Esophagus squamous epithelium (tissue), 5 donors: ENCODE results near the gene GLYATL1B. TPM values are rescaled to one million over a fixed set of nuclear protein-coding genes. Genes with fewer than 3 reads are reported as not detected.
"Not testable (repeated sequence)": the region's sequence is repeated elsewhere in the genome, so short reads cannot be mapped to it uniquely, and the experiment has no call there.

Experiments
- DNase-seq: peaks from one replicate; lab custom pipeline; 2025; lab: John Stamatoyannopoulos, UW
- H3K27ac ChIP-seq, 4 donors: fragments of 200-600 bp; sonication (generic); one replicate each; pipeline ENCODE4 v1.5.1; 2016 to 2019; ENCODE audit warnings: mild to moderate bottlenecking in 1 of 4
- H3K27me3 ChIP-seq, 4 donors: fragments of 200-600 bp; sonication (generic); 1 replicate in 3 of 4; 2 replicates in 1 of 4; pipeline versions ENCODE4 v1.5.1 to v1.6.0; 2017 to 2021; ENCODE audit warnings: antibody characterized with exemption in 1 of 4
- H3K36me3 ChIP-seq, 3 donors: fragments of 200-600 bp; sonication (generic); one replicate each; pipeline ENCODE4 v1.5.1; 2016 to 2019
- H3K4me1 ChIP-seq, 3 donors: fragments of 200-600 bp; sonication (generic); one replicate each; pipeline ENCODE4 v1.5.1; 2017 to 2019
- H3K4me3 ChIP-seq, 4 donors: fragments of 200-600 bp; sonication (generic); 1 replicate in 3 of 4; 2 replicates in 1 of 4; pipeline ENCODE4 v1.5.1; 2016 to 2019; ENCODE audit warnings: mild to moderate bottlenecking in 2 of 4, moderate library complexity in 1 of 4
- H3K9me3 ChIP-seq, 3 donors: fragments of 200-600 bp; sonication (generic); one replicate each; pipeline ENCODE4 v1.5.1; 2016 to 2019
- POLR2A ChIP-seq, 4 donors: fragments of 450-650 bp; IDR thresholded peaks; one replicate each; pipeline ENCODE4 v1.6.1; 2017; ENCODE audit warnings: antibody characterized with exemption in 4 of 4, mild to moderate bottlenecking in 4 of 4, moderate library complexity in 3 of 4
- WGBS, 2 donors: methylation state at CpG; one replicate each; pipeline ENCODE4 v1.1.5; 2018; 5-methylcytosine and 5-hydroxymethylcytosine counted together
- intact Hi-C: fragments of 100-400 bp; cut with DNase I; formaldehyde crosslinking; loops from one replicate; pipeline ENCODE4 v1.15.0; 2022
- total RNA-seq, 4 donors: library from RNA; depleted of rRNA; stranded (reverse); fragments of >200 nt; gene quantifications; one replicate each; pipeline ENCODE4 v1.1.0, GENCODE V29; 2016
- TF ChIP-seq, protein P1 (sequence below), 6 experiments: fragments of 450-650 bp in 4 of 6; fragments of 200-600 bp in 2 of 6; sonication (generic) in 2 of 6; IDR thresholded peaks; one replicate each; pipeline ENCODE4 v1.5.1; 2016 to 2019; ENCODE audit warnings: antibody characterized with exemption in 6 of 6, mild to moderate bottlenecking in 4 of 6, moderate library complexity in 4 of 6
- donor health status: DM: yes; HTN: yes; CAD: no.

The GLYATL1B gene
- total RNA-seq, 4 donors from 2014 or later, result not detected

DNA sequence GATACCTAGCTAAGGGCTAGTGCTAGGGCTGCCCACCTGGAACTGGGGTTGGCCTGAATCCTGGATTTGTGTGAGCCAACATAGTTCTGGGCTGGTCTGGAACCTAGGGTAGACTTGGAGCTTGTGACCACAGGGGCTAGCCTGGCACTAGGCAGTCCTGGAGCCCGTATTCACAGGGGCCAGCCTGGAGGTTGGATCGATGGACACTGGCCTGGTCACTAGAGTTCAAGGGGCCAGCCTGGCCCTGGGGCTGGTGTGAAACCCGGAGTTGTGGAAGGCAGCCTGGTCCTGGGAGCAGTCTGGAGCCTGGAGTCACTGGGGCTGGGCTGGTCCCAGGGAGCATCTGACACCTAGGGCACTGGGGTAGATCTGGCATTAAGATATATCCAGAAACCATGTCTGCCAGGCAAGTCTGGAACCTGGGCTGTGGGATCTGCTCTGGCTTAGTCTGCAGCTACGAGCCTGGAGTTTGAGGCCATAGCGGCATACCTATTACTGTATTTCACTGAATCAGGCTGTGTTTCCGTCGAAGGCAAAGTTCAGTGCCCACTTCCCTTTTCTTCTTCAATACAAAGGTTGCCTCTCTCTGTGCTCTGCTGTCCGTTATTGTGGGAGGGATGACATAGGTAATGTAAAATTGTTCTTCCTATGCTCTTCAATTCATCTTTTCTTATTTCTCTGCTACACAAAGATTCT is 9.1 kb upstream of the GLYATL1B start:
- 58 to 75% methylated on average over 4 to 5 of the region's 8 CpGs for WGBS, 2 donors

DNA sequence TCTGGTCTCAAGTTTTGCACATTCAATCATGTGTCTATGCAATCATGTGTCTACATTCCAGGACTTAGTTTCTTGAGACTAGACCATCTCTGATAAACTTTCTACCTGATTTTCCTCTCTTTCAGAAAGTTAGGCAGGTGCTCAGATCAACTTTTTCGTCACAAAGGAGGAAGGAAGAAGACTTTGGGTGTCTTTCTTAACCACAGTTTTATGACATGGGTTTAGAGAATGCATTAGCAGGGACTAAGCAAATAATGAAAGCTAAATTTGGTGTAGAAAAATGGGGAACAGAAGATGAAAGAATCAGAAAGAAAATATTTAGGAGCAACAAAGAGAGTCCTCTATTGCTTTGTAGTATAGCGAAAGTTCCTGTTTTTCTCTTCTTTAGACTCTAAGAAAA is 7.7 kb upstream of the GLYATL1B start:
- no peaks in the 10 kb centered on the region for H3K36me3 ChIP-seq
- TF ChIP-seq, protein P1, sequence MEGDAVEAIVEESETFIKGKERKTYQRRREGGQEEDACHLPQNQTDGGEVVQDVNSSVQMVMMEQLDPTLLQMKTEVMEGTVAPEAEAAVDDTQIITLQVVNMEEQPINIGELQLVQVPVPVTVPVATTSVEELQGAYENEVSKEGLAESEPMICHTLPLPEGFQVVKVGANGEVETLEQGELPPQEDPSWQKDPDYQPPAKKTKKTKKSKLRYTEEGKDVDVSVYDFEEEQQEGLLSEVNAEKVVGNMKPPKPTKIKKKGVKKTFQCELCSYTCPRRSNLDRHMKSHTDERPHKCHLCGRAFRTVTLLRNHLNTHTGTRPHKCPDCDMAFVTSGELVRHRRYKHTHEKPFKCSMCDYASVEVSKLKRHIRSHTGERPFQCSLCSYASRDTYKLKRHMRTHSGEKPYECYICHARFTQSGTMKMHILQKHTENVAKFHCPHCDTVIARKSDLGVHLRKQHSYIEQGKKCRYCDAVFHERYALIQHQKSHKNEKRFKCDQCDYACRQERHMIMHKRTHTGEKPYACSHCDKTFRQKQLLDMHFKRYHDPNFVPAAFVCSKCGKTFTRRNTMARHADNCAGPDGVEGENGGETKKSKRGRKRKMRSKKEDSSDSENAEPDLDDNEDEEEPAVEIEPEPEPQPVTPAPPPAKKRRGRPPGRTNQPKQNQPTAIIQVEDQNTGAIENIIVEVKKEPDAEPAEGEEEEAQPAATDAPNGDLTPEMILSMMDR (IDR thresholded peaks at IDR 0.05), result no peak
- TF ChIP-seq POLR2A (IDR thresholded peaks at IDR 0.05), result no peak
- no peaks in the 10 kb centered on the region for H3K9me3 ChIP-seq
- no peak for DNase-seq
- intact Hi-C loops, result no loop called here
- H3K27me3 ChIP-seq, result peaks cover 0 to 17% (median 0%) of the 10 kb centered on the region in 4 donors
- no peak overlapping the region for H3K27ac ChIP-seq
- no peak overlapping the region for H3K4me3 ChIP-seq
- H3K4me1 ChIP-seq, result no peaks in the 10 kb centered on the region
- 50 to 63% methylated on average over 2 of the region's 2 CpGs for WGBS, 2 donors

More for the DNA sequence above, 9.1 kb upstream of the GLYATL1B start:
- H3K4me3 ChIP-seq, result no peak overlapping the region
- H3K36me3 ChIP-seq, result no peaks in the 10 kb centered on the region
- no peaks in the 10 kb centered on the region for H3K4me1 ChIP-seq
- H3K27me3 ChIP-seq, result peaks cover 0 to 17% (median 0%) of the 10 kb centered on the region in 4 donors
- no peak for DNase-seq
- H3K9me3 ChIP-seq, result no peaks in the 10 kb centered on the region
- intact Hi-C loops, result no loop called here
- TF ChIP-seq POLR2A (IDR thresholded peaks at IDR 0.05), result no peak
- TF ChIP-seq, protein P1 (IDR thresholded peaks at IDR 0.05), result no peak
- no peak overlapping the region for H3K27ac ChIP-seq

GRCh38 chr11:59079086-59079485 is 7.0 kb upstream of the GLYATL1B start:
- WGBS, 2 donors, result 70 to 82% methylated on average over 1 of the region's 1 CpG
- intact Hi-C loops, result no loop called here
- no peak for DNase-seq
- Histone ChIP-seq H3K4me3 (no peak overlapping the region), H3K4me1 (no peaks in the 10 kb centered on the region), H3K36me3 (no peaks in the 10 kb centered on the region), H3K27ac (no peak overlapping the region), H3K9me3 (no peaks in the 10 kb centered on the region), H3K27me3 (peaks cover 0 to 17% (median 0%) of the 10 kb centered on the region in 4 donors)
- no peak for TF ChIP-seq POLR2A (IDR thresholded peaks at IDR 0.05)
- TF ChIP-seq, protein P1 (IDR thresholded peaks at IDR 0.05), result no peak

- H3K27ac ChIP-seq, intact Hi-C loops: not testable (repeated sequence)
- WGBS, 2 donors, result no CpG with 5 or more reads among the region's 2 CpGs
These were observed 5.7 kb upstream of the GLYATL1B start for GRCh38 chr11:59080421-59080820.

GRCh38 chr11:59081430-59082020 is 4.6 kb upstream of the GLYATL1B start:
- H3K9me3 ChIP-seq, H3K27ac ChIP-seq, H3K27me3 ChIP-seq, DNase-seq, H3K36me3 ChIP-seq, intact Hi-C loops, H3K4me1 ChIP-seq, H3K4me3 ChIP-seq: not testable (repeated sequence)
- WGBS, 2 donors, result 35 to 53% methylated on average over 3 of the region's 4 CpGs

More at GRCh38 chr11:59080421-59080820, 5.7 kb upstream of the GLYATL1B start:
- peaks cover 0 to 17% (median 0%) of the 10 kb centered on the region in 4 donors for H3K27me3 ChIP-seq
- DNase-seq, H3K9me3 ChIP-seq, H3K4me1 ChIP-seq, H3K4me3 ChIP-seq, H3K36me3 ChIP-seq: not testable (repeated sequence)

- Histone ChIP-seq H3K4me1 (no peaks in the 10 kb centered on the region), H3K4me3 (no peak overlapping the region), H3K9me3 (no peaks in the 10 kb centered on the region), H3K27me3 (peaks cover 0 to 1% (median 0%) of the 10 kb centered on the region in 4 donors), H3K36me3 (no peaks in the 10 kb centered on the region), H3K27ac (no peak overlapping the region)
- DNase-seq, result no peak
- 71 to 80% methylated on average over 4 of the region's 4 CpGs for WGBS, 2 donors
- TF ChIP-seq POLR2A (IDR thresholded peaks at IDR 0.05), result no peak
- TF ChIP-seq, protein P1 (IDR thresholded peaks at IDR 0.05), result no peak
- intact Hi-C loops, result no loop called here
These were observed 2.1 kb downstream of the GLYATL1B start for GRCh38 chr11:59088162-59088561.

DNA sequence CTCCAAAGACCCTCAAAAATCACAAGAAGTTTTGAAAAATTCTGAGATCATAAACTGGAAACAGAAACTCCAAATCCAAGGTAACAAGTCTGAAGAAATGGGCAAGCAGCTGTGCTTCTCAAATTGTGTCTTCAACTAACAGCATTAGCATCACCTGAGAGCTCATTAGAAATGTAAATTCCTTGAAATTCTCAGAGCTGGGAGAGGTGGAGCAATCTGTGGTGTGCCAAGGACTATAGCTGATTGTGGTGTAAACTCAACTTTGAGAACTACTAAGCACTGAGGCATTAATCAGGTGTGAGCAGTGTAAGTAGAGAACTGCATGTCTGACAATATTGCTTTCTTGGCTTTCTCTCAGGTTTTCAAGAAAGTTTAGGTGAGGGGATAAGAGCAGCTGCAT is 7.5 kb downstream of the GLYATL1B start:
- H3K27me3 ChIP-seq, H3K4me1 ChIP-seq, H3K36me3 ChIP-seq, DNase-seq, H3K4me3 ChIP-seq, H3K9me3 ChIP-seq, intact Hi-C loops, H3K27ac ChIP-seq: not testable (repeated sequence)

DNA sequence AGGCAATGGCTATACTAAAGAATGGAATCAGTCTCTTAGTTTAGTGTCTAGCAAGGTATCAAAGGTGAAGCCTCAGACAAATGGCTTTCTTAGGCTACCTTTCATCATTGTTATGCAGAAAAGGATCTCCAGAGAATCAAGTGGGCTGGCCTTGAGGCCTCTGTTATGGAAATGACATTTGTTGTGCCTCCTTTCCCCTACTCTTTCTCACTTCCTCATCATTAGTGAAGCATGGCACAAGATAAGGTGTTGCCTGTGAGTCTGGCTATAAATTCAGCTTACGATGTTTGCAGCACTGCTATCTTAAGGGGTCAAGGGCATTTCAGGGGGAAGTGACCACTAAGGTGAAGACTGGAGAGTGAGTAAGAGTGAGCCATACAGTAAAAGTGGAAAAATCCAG is 9.1 kb downstream of the GLYATL1B start:
- H3K27ac ChIP-seq, intact Hi-C loops, H3K4me3 ChIP-seq, H3K9me3 ChIP-seq, DNase-seq, H3K4me1 ChIP-seq, H3K36me3 ChIP-seq: not testable (repeated sequence)
- WGBS, 2 donors, result 78 to 80% methylated on average over 1 of the region's 1 CpG
- peaks cover 0 to 14% (median 0%) of the 10 kb centered on the region in 4 donors for H3K27me3 ChIP-seq
